ENCODE measurements around the gene FAM171A1. TPM values are rescaled to one million over a fixed set of nuclear protein-coding genes. Genes with fewer than 3 reads are reported as not detected.

The FAM171A1 gene
- polyA plus RNA-seq, 1 of the 3 experiments (the other 2 are of a cell fraction), result 26.3 TPM

DNA sequence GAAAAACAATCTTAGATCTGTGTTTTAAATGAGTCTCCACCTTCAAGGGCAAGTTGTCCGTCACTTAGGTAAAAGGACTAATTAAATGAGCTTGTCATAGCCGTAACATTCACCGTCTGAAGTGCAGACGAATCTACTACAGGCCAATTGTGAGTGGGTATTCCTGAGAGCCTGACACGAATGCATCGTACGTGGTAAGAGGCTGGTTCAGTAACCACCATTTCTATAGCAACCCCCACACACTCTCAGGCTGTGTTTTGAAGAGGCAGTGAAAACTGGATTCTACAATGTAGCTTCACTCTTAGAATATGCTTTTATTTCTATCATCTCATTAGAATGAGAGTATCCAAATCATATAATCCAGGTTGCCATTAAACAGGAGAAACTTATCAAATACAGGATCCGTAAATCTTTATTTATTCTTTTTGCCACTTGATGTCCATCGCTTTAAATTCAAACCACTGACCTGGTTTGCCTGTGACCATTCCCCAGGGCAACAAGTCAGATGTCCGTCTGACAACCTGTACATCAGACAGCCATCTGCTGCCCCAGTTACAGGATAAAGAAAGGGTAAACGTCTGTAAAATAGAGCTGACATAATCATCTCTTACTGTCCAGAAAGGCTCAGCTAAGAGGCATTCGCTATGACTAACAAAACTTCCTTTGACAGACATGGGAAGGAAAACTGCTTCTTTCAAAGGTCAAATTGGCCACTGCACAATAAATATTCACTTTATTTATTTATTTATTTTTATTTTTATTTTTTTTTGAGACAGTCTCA lies 132.3 kb downstream of the FAM171A1 start:
- H3K4me2 ChIP-seq, result no peak overlapping the region
- POLR2A ChIA-PET, result interaction anchor here (0.6 kb wide), 1 partner anchor 140 kb away, joined by 6 read pairs; no protein-coding TSS in a partner anchor

DNA sequence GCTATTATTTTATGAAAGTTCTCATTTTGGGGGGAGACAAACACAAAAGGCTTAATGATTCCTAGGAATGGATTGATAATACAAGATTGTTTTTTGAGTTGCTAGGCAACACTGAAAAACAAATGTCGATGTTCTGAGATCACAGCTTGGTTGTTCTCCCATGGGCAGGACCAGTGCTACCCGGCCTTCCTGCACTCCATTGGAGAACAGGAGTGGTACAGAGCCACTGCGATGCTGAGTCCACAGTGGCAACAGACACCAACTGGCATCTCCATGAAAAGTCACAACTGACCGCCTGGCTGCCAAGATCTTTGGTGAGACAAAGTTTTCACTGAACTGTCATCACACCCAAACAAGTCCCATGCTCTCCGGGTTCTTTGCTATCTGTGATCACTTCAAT lies 133.7 kb downstream of the FAM171A1 start:
- Histone ChIP-seq H3F3A (replicated peaks; ENCODE audit: insufficient read depth) (peaks cover 3% of the 10 kb centered on the region), H3K36me3 (replicated peaks in 1 of 2; ENCODE audit: control insufficient read depth in 1 of 2, insufficient read depth in 2 of 2, low read length in 1 of 2) (no peaks in the 10 kb centered on the region), H3K9me3 (no peaks in the 10 kb centered on the region), H3K27ac (ENCODE audit: low read depth in 2 of 2, low read length in 1 of 2) (no peak overlapping the region), H2AFZ (ENCODE audit: low read depth) (no peak overlapping the region), H3K4me3 (ENCODE audit: low read depth in 2 of 2, low read length in 1 of 2) (no peak overlapping the region), H3K9ac (no peak overlapping the region), H3K79me2 (ENCODE audit: insufficient read depth) (no peaks in the 10 kb centered on the region), H3K9me2 (no peaks in the 10 kb centered on the region), H3K4me1 (ENCODE audit: control insufficient read depth in 1 of 2, insufficient read depth in 2 of 2, low read depth in 1 of 2, low read length in 1 of 2) (peaks cover 0 to 2% of the 10 kb centered on the region in 2 experiments; a peak in 1 of 4 replicates), H3K27me3 (ENCODE audit: insufficient read depth) (no peaks in the 10 kb centered on the region), H4K20me1 (ENCODE audit: insufficient read depth) (no peaks in the 10 kb centered on the region), H3K4me2 (no peak overlapping the region)
- ChIA-PET POLR2A (no interaction called here), CTCF (no interaction called here)
- no peak for DNase-seq
- 93% methylated on average over 5 of the region's 5 CpGs for WGBS (ENCODE audit: low lambda C conversion rate)
- TF ChIP-seq RAD21 (IDR thresholded peaks at IDR 0.05; ENCODE audit: low read length), result no peak
- TF ChIP-seq REST (IDR thresholded peaks at IDR 0.05; ENCODE audit: low read depth, low read length), result no peak
- TF ChIP-seq SIN3A (IDR thresholded peaks at IDR 0.05; ENCODE audit: borderline replicate concordance, low read depth, low read length), result no peak
- TF ChIP-seq ZBTB33 (IDR thresholded peaks at IDR 0.05; ENCODE audit: borderline replicate concordance, low read depth), result no peak
- TF ChIP-seq USF1 (IDR thresholded peaks at IDR 0.05; ENCODE audit: borderline replicate concordance, low read depth), result no peak
- no peak for TF ChIP-seq TAF1 (IDR thresholded peaks at IDR 0.05; ENCODE audit: borderline replicate concordance, low read depth, low read length)
- no peak for TF ChIP-seq FOSL2 (IDR thresholded peaks at IDR 0.05; ENCODE audit: borderline replicate concordance, low read depth)
- no peak for TF ChIP-seq FOXJ3 (CRISPR knock-in tag; IDR thresholded peaks at IDR 0.05)
- TF ChIP-seq JUND (IDR thresholded peaks at IDR 0.05), result no peak
- TF ChIP-seq, protein P1, sequence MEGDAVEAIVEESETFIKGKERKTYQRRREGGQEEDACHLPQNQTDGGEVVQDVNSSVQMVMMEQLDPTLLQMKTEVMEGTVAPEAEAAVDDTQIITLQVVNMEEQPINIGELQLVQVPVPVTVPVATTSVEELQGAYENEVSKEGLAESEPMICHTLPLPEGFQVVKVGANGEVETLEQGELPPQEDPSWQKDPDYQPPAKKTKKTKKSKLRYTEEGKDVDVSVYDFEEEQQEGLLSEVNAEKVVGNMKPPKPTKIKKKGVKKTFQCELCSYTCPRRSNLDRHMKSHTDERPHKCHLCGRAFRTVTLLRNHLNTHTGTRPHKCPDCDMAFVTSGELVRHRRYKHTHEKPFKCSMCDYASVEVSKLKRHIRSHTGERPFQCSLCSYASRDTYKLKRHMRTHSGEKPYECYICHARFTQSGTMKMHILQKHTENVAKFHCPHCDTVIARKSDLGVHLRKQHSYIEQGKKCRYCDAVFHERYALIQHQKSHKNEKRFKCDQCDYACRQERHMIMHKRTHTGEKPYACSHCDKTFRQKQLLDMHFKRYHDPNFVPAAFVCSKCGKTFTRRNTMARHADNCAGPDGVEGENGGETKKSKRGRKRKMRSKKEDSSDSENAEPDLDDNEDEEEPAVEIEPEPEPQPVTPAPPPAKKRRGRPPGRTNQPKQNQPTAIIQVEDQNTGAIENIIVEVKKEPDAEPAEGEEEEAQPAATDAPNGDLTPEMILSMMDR (IDR thresholded peaks at IDR 0.05), result no peak
- TF ChIP-seq MEF2A (IDR thresholded peaks at IDR 0.05; ENCODE audit: borderline replicate concordance, low read depth), result no peak

More for the DNA sequence above, 132.3 kb downstream of the FAM171A1 start:
- CTCF ChIA-PET, result interaction anchor here (1.0 to 1.3 kb wide), 5 partner anchors 9 to 181 kb away, joined by 3 to 5 read pairs (median 3); partner anchors contain the start of gene FAM171A1
- Histone ChIP-seq H3K27ac (ENCODE audit: low read depth in 2 of 2, low read length in 1 of 2) (peak overlapping the region in 1 of 2 experiments; percentile 26; a peak in 2 of 4 replicates), H3K4me3 (ENCODE audit: low read depth in 2 of 2, low read length in 1 of 2) (no peak overlapping the region), H2AFZ (ENCODE audit: low read depth) (no peak overlapping the region), H3K9me2 (no peaks in the 10 kb centered on the region), H3K79me2 (ENCODE audit: insufficient read depth) (no peaks in the 10 kb centered on the region), H3K27me3 (ENCODE audit: insufficient read depth) (no peaks in the 10 kb centered on the region), H4K20me1 (ENCODE audit: insufficient read depth) (no peaks in the 10 kb centered on the region), H3K9ac (no peak overlapping the region), H3F3A (replicated peaks; ENCODE audit: insufficient read depth) (peaks cover 3% of the 10 kb centered on the region), H3K9me3 (no peaks in the 10 kb centered on the region), H3K36me3 (replicated peaks in 1 of 2; ENCODE audit: control insufficient read depth in 1 of 2, insufficient read depth in 2 of 2, low read length in 1 of 2) (no peaks in the 10 kb centered on the region), H3K4me1 (ENCODE audit: control insufficient read depth in 1 of 2, insufficient read depth in 2 of 2, low read depth in 1 of 2, low read length in 1 of 2) (peaks cover 0 to 2% of the 10 kb centered on the region in 2 experiments; a peak in 1 of 4 replicates)
- TF ChIP-seq, protein P2, sequence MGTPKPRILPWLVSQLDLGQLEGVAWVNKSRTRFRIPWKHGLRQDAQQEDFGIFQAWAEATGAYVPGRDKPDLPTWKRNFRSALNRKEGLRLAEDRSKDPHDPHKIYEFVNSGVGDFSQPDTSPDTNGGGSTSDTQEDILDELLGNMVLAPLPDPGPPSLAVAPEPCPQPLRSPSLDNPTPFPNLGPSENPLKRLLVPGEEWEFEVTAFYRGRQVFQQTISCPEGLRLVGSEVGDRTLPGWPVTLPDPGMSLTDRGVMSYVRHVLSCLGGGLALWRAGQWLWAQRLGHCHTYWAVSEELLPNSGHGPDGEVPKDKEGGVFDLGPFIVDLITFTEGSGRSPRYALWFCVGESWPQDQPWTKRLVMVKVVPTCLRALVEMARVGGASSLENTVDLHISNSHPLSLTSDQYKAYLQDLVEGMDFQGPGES (IDR thresholded peaks at IDR 0.05; ENCODE audit: low read depth, low read length), result no peak
- TF ChIP-seq, protein P3, sequence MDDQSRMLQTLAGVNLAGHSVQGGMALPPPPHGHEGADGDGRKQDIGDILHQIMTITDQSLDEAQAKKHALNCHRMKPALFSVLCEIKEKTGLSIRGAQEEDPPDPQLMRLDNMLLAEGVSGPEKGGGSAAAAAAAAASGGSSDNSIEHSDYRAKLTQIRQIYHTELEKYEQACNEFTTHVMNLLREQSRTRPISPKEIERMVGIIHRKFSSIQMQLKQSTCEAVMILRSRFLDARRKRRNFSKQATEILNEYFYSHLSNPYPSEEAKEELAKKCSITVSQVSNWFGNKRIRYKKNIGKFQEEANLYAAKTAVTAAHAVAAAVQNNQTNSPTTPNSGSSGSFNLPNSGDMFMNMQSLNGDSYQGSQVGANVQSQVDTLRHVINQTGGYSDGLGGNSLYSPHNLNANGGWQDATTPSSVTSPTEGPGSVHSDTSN (IDR thresholded peaks at IDR 0.05), result 0 out of 2 replicates have a peak, but pooled peaks have one; percentile 9
- no peak for DNase-seq
- 90% methylated on average over 12 of the region's 12 CpGs for WGBS (ENCODE audit: low lambda C conversion rate)
